ENCODE data around the gene TMEM174. TPM values are rescaled to one million over a fixed set of nuclear protein-coding genes. Genes with fewer than 3 reads are reported as not detected.

Gene TMEM174
- total and polyA plus RNA-seq, 2 of the 4 experiments (the other 2 are of a cell fraction) = not detected

DNA sequence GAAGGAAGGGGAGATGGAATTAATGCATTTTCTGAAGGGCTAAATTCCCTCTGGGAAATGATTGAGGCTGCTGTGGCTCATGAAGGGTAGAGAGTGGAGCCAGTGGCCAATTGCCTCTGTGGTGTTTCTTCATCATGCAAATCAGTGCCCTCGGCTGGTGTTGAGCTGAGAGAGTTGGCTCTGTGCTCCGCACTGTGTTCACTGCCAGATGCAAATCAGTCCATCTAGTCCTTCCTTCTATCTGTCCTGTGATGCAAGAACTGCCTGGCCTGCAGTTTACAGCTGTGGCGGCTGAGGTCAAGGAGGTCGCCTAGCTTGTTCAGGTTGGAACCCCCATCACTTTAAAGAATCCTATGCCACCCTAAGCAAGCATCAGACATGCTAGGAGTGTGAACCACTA is 46.6 kb upstream of the TMEM174 start:
- Histone ChIP-seq H3K56ac (ENCODE audit: extremely low read depth, insufficient read depth, low read length) (no peak overlapping the region), H2BK15ac (ENCODE audit: low read depth, low read length) (no peak overlapping the region), H2AFZ (replicated peaks; ENCODE audit: low read length, poor library complexity) (no peak overlapping the region), H2AK9ac (replicated peaks; ENCODE audit: low read depth, low read length, poor library complexity) (no peak overlapping the region), H3K18ac (ENCODE audit: low read depth, low read length) (no peak overlapping the region), H3K79me1 (ENCODE audit: low read depth in 1 of 2, low read length in 2 of 2) (no peaks in the 10 kb centered on the region), H4K20me1 (ENCODE audit: insufficient read depth, low read length) (no peaks in the 10 kb centered on the region), H3K27ac (ENCODE audit: insufficient read depth, low read length) (no peak overlapping the region), H3K14ac (replicated peaks; ENCODE audit: low read depth, low read length) (no peak overlapping the region), H3K23ac (ENCODE audit: low read depth, low read length) (no peak overlapping the region), H3K4me2 (ENCODE audit: low read depth, low read length) (no peak overlapping the region), H3K9me3 (ENCODE audit: control insufficient read depth, insufficient read depth, low read length) (no peaks in the 10 kb centered on the region), H2AK5ac (ENCODE audit: low read depth, low read length) (no peak overlapping the region), H2BK120ac (ENCODE audit: low read depth, low read length) (no peak overlapping the region), H4K5ac (ENCODE audit: low read depth, low read length) (no peak overlapping the region), H3K4ac (ENCODE audit: low read depth, low read length) (no peak overlapping the region), H3K4me3 (ENCODE audit: insufficient read depth, low read depth, low read length) (no peak overlapping the region), H3K9ac (ENCODE audit: low read depth, low read length) (no peak overlapping the region), H3K36me3 (ENCODE audit: control insufficient read depth, insufficient read depth, low read length) (no peaks in the 10 kb centered on the region), H3K27me3 (ENCODE audit: control insufficient read depth, insufficient read depth, low read length) (no peaks in the 10 kb centered on the region; the same call in 1 of the 2 replicates), H4K91ac (ENCODE audit: insufficient read depth, low read depth, low read length) (no peak overlapping the region), H3K9me1 (ENCODE audit: insufficient read depth, low read length) (no peaks in the 10 kb centered on the region), H3K4me1 (ENCODE audit: control insufficient read depth, insufficient read depth, low read length) (no peaks in the 10 kb centered on the region), H2BK5ac (ENCODE audit: low read depth, low read length, poor library complexity, severe bottlenecking) (no peak overlapping the region), H2BK20ac (ENCODE audit: low read depth, low read length) (no peak overlapping the region), H4K8ac (ENCODE audit: low read depth in 2 of 2, low read length in 2 of 2) (no peak overlapping the region)
- in situ Hi-C loops (cut with MboI; ENCODE audit: low sequenced_read_pairs) (no loop called here), intact Hi-C loops (cut with micrococcal nuclease) (no loop called here), dilution Hi-C loops (cut with HindIII; ENCODE audit: low sequenced_read_pairs, unreplicated experiment) (no loop called here)
- CTCF ChIA-PET = interaction anchor here (0.5 kb wide), 1 partner anchor 44 kb away, joined by 4 read pairs; no protein-coding TSS in a partner anchor
- TF ChIP-seq BHLHE40 (IDR thresholded peaks at IDR 0.05; ENCODE audit: low read depth, low read length) (no peak), SMC3 (IDR thresholded peaks at IDR 0.05; ENCODE audit: low read depth, low read length) (no peak), RCOR1 (IDR thresholded peaks at IDR 0.05; ENCODE audit: insufficient replicate concordance, low read length) (no peak), CEBPB (IDR thresholded peaks at IDR 0.05; ENCODE audit: low read depth, low read length) (no peak), NFE2L2 (IDR thresholded peaks at IDR 0.05; ENCODE audit: low read depth, low read length) (no peak), RAD21 (IDR thresholded peaks at IDR 0.05; ENCODE audit: low read length) (no peak), CHD1 (IDR thresholded peaks at IDR 0.05; ENCODE audit: low read depth, low read length) (no peak), MAFK (IDR thresholded peaks at IDR 0.05; ENCODE audit: low read depth, low read length) (no peak), MAZ (IDR thresholded peaks at IDR 0.05; ENCODE audit: borderline replicate concordance, low read depth, low read length) (no peak), RFX5 (IDR thresholded peaks at IDR 0.05; ENCODE audit: low read depth, low read length) (no peak), MXI1 (IDR thresholded peaks at IDR 0.05; ENCODE audit: borderline replicate concordance, low read depth, low read length) (no peak), FOS (IDR thresholded peaks at IDR 0.05; ENCODE audit: low read depth, low read length) (no peak), POLR2A (IDR thresholded peaks at IDR 0.05; ENCODE audit: low read depth, low read length) (no peak)
- TF ChIP-seq, protein P1, sequence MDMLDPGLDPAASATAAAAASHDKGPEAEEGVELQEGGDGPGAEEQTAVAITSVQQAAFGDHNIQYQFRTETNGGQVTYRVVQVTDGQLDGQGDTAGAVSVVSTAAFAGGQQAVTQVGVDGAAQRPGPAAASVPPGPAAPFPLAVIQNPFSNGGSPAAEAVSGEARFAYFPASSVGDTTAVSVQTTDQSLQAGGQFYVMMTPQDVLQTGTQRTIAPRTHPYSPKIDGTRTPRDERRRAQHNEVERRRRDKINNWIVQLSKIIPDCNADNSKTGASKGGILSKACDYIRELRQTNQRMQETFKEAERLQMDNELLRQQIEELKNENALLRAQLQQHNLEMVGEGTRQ (IDR thresholded peaks at IDR 0.05; ENCODE audit: low read depth, low read length) = no peak
- TF ChIP-seq, protein P2, sequence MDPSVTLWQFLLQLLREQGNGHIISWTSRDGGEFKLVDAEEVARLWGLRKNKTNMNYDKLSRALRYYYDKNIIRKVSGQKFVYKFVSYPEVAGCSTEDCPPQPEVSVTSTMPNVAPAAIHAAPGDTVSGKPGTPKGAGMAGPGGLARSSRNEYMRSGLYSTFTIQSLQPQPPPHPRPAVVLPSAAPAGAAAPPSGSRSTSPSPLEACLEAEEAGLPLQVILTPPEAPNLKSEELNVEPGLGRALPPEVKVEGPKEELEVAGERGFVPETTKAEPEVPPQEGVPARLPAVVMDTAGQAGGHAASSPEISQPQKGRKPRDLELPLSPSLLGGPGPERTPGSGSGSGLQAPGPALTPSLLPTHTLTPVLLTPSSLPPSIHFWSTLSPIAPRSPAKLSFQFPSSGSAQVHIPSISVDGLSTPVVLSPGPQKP (IDR thresholded peaks at IDR 0.05; ENCODE audit: borderline replicate concordance, low read depth, low read length) = no peak
- BruUV-seq (replicated peaks) = no TSS peak
- POLR2A ChIA-PET (ENCODE audit: unreplicated experiment) = interaction anchor here (0.6 kb wide), 1 partner anchor 416 kb away, joined by 3 read pairs; no protein-coding TSS in a partner anchor
- ATAC-seq (ENCODE audit: low read depth) (no peak), DNase-seq (no peak)
- WGBS, 2 experiments (ENCODE audit: extremely low coverage in 2 of 2, insufficient read length in 1 of 2) = 82% methylated on average over 2 of the region's 4 CpGs; no CpG with 5 or more reads in 1 of the 2 experiments

All from IMR-90 (cell line).